KMS-11 (cell line): ENCODE data around the gene PROCA1.
A peak's percentile ranks its signal among the peaks of the same experiment; 100 is the strongest.

Source experiments
- H2AFZ ChIP-seq: fragments of 200-600 bp; sonication (generic); 2 replicates; pipeline ENCODE4 v1.6.1; 2016; ENCODE audit warnings: antibody characterized with exemption, mixed run types, low read depth
- H3K27ac ChIP-seq: fragments of 200-600 bp; sonication (generic); 2 replicates; pipeline ENCODE4 v1.6.1; 2016; ENCODE audit warnings: mild to moderate bottlenecking, mixed run types
- H3K27me3 ChIP-seq: fragments of 200-600 bp; sonication (generic); 2 replicates; pipeline ENCODE4 v1.6.1; 2017; ENCODE audit warnings: mild to moderate bottlenecking, low read depth, mixed run types, moderate library complexity; ENCODE audit not compliant: insufficient read depth
- H3K36me3 ChIP-seq: fragments of 200-600 bp; sonication (generic); 2 replicates; pipeline ENCODE4 v1.6.1; 2017; ENCODE audit warnings: mild to moderate bottlenecking, mixed run types; ENCODE audit not compliant: insufficient read depth
- H3K4me1 ChIP-seq: fragments of 200-600 bp; sonication (generic); 2 replicates; pipeline ENCODE4 v1.6.1; 2016; ENCODE audit warnings: mild to moderate bottlenecking, low read depth, mixed run types; ENCODE audit not compliant: poor library complexity, severe bottlenecking
- H3K4me2 ChIP-seq: fragments of 200-600 bp; sonication (generic); 2 replicates; pipeline ENCODE4 v1.7.0; 2016; ENCODE audit warnings: mild to moderate bottlenecking, mixed run types
- H3K4me3 ChIP-seq: fragments of 200-600 bp; sonication (generic); IDR thresholded peaks from 2 replicates; pipeline ENCODE4 v1.6.1; 2017; ENCODE audit warnings: low read depth, low read length, mixed read lengths; ENCODE audit not compliant: insufficient read depth
- H3K79me2 ChIP-seq: fragments of 200-600 bp; sonication (generic); 2 replicates; pipeline ENCODE4 v1.6.1; 2016; ENCODE audit warnings: low read depth, mixed run types; ENCODE audit not compliant: insufficient read depth
- H3K9ac ChIP-seq: fragments of 200-600 bp; sonication (generic); 2 replicates; pipeline ENCODE4 v1.6.1; 2016; ENCODE audit warnings: mild to moderate bottlenecking, mixed run types
- H4K20me1 ChIP-seq: fragments of 200-600 bp; sonication (generic); 2 replicates; pipeline ENCODE4 v1.6.1; 2016; ENCODE audit warnings: mild to moderate bottlenecking, mixed run types; ENCODE audit not compliant: insufficient read depth
- TF ChIP-seq, protein P1 (sequence below): fragments of 200-600 bp; sonication (generic); conservative IDR thresholded peaks from 2 replicates; pipeline ENCODE4 v1.6.1; 2017; ENCODE audit warnings: low read depth, mild to moderate bottlenecking, antibody characterized with exemption, low read length, moderate library complexity, mixed read lengths

The PROCA1 gene

DNA sequence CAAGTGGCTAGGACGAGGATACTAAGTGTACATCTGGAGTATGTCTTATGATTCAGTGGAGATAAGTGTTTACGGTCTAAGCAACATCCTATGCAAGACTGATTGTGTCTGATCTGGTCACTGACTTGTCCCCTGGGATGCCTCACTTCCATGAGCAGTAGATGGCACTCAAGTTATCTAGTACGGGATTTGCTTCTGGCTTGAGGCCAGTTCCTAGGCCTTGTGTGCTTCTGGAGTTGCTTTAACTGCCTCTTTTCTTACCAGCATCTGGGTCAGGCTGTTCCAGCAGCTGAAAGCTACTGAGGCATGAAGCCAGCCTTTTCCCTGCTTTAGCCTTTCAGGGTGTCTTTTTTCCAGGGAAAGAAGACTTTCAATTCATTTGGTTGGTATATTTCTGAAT lies 26.7 kb downstream of the PROCA1 start:
- Histone ChIP-seq H4K20me1 (no peaks in the 10 kb centered on the region), H3K36me3 (peaks cover 39% of the 10 kb centered on the region; the same call in 1 of the 2 replicates), H3K4me1 (no peaks in the 10 kb centered on the region), H3K9ac (no peak overlapping the region), H3K27ac (no peak overlapping the region), H2AFZ (no peak overlapping the region), H3K27me3 (no peaks in the 10 kb centered on the region), H3K4me2 (no peak overlapping the region), H3K79me2 (no peaks in the 10 kb centered on the region), H3K4me3 (no peak overlapping the region)
- TF ChIP-seq, protein P1, sequence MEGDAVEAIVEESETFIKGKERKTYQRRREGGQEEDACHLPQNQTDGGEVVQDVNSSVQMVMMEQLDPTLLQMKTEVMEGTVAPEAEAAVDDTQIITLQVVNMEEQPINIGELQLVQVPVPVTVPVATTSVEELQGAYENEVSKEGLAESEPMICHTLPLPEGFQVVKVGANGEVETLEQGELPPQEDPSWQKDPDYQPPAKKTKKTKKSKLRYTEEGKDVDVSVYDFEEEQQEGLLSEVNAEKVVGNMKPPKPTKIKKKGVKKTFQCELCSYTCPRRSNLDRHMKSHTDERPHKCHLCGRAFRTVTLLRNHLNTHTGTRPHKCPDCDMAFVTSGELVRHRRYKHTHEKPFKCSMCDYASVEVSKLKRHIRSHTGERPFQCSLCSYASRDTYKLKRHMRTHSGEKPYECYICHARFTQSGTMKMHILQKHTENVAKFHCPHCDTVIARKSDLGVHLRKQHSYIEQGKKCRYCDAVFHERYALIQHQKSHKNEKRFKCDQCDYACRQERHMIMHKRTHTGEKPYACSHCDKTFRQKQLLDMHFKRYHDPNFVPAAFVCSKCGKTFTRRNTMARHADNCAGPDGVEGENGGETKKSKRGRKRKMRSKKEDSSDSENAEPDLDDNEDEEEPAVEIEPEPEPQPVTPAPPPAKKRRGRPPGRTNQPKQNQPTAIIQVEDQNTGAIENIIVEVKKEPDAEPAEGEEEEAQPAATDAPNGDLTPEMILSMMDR: no peak

- Histone ChIP-seq H3K36me3 (peaks cover 24% of the 10 kb centered on the region; the same call in 1 of the 2 replicates), H3K4me1 (no peaks in the 10 kb centered on the region)
- TF ChIP-seq, protein P1: no peak
Measured at GRCh38 chr17:28682655-28683054, 29.0 kb downstream of the PROCA1 start.

GRCh38 chr17:28675980-28676379 lies 35.7 kb downstream of the PROCA1 start:
- TF ChIP-seq, protein P1: peak; percentile 57

More at GRCh38 chr17:28682655-28683054, 29.0 kb downstream of the PROCA1 start:
- H2AFZ ChIP-seq: no peak overlapping the region
- no peak overlapping the region for H3K27ac ChIP-seq
- no peak overlapping the region for H3K4me3 ChIP-seq
- H3K9ac ChIP-seq: no peak overlapping the region
- no peaks in the 10 kb centered on the region for H3K27me3 ChIP-seq
- no peak overlapping the region for H3K4me2 ChIP-seq
- no peaks in the 10 kb centered on the region for H4K20me1 ChIP-seq
- no peaks in the 10 kb centered on the region for H3K79me2 ChIP-seq

DNA sequence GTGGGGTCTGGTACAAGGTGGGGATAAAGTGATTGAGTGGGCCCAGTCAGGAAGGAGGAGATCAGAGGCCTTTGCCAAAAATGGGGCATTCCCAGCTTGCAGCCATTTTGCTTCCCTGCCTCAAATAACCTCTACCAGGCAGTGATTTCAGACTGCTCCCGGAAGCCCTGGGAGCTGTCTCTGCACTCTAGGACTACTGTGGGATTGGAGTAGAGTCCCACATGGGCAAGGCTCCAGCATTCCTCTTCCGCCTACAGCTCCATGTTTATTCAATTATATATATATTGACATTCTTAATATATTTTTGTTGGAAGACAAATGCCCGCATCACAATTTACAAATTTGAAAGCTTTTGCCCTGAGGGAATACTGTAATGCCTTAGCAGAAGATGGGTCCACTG lies 36.2 kb downstream of the PROCA1 start:
- Histone ChIP-seq H4K20me1 (0 out of 2 replicates have a peak, but pooled peaks cover 5% of the 10 kb centered on the region), H3K4me2 (no peak overlapping the region), H2AFZ (no peak overlapping the region), H3K27me3 (no peaks in the 10 kb centered on the region), H3K27ac (no peak overlapping the region), H3K4me3 (no peak overlapping the region), H3K4me1 (peaks cover 5% of the 10 kb centered on the region), H3K36me3 (peaks cover 24% of the 10 kb centered on the region), H3K9ac (no peak overlapping the region), H3K79me2 (peaks cover 5% of the 10 kb centered on the region; the same call in 1 of the 2 replicates)
- TF ChIP-seq, protein P1: no peak

More at GRCh38 chr17:28675980-28676379, 35.7 kb downstream of the PROCA1 start:
- no peak overlapping the region for H3K9ac ChIP-seq
- no peak overlapping the region for H3K4me3 ChIP-seq
- H3K27me3 ChIP-seq: no peaks in the 10 kb centered on the region
- peaks cover 3% of the 10 kb centered on the region; the same call in 1 of the 2 replicates for H3K79me2 ChIP-seq
- H2AFZ ChIP-seq: no peak overlapping the region
- H3K4me2 ChIP-seq: no peak overlapping the region
- H3K27ac ChIP-seq: no peak overlapping the region
- H4K20me1 ChIP-seq: 0 out of 2 replicates have a peak, but pooled peaks cover 4% of the 10 kb centered on the region
- peaks cover under 1% of the 10 kb centered on the region for H3K4me1 ChIP-seq
- peaks cover 24% of the 10 kb centered on the region for H3K36me3 ChIP-seq
